SK-N-SH (cell line): ENCODE data around the gene METTL26. TPM values are rescaled to one million over a fixed set of nuclear protein-coding genes. Genes with fewer than 3 reads are reported as not detected.
A peak's percentile ranks its signal among the peaks of the same experiment; 100 is the strongest.

Experiments
- CTCF ChIA-PET: fragments of 300-600, 350-600 bp; formaldehyde crosslinking; extraction: SDS; loops from one replicate; lab custom pipeline; 2021; lab: Yijun Ruan, JAX
- POLR2A ChIA-PET: fragments of 350-600 bp; sonication (Branson Sonifier 250); formaldehyde crosslinking; extraction: SDS; loops from one replicate; lab custom pipeline; 2020; ENCODE audit warnings: antibody characterized with exemption, inconsistent platforms; lab: Yijun Ruan, JAX
- DNase-seq: peaks from one replicate; pipeline ENCODE4 v3.0.0; 2012
- H2AFZ ChIP-seq: fragments of 200-600 bp; sonication (generic); 2 replicates; pipeline ENCODE4 v1.8.1; 2016; ENCODE audit warnings: antibody characterized with exemption, mild to moderate bottlenecking, low read depth
- H3F3A ChIP-seq: fragments of 200-600 bp; sonication (generic); replicated peaks from 2 replicates; pipeline ENCODE3; 2016; ENCODE audit warnings: antibody characterized with exemption, mild to moderate bottlenecking; ENCODE audit not compliant: insufficient read depth
- H3K27ac ChIP-seq, 2 experiments: fragments of 200-500 bp in 1 of 2; fragments of 200-600 bp in 1 of 2; sonication (Bioruptor generic) in 1 of 2; sonication (generic), shearing (Covaris generic) in 1 of 2; 2 replicates each; pipeline versions ENCODE4 v1.5.1 to v1.6.1; 2014 to 2016; ENCODE audit warnings: low read depth in 2 of 2, inconsistent platforms in 1 of 2, low read length in 1 of 2, mild to moderate bottlenecking in 1 of 2, mixed read lengths in 1 of 2
- H3K27me3 ChIP-seq: fragments of 200-600 bp; sonication (generic), shearing (Covaris generic); 2 replicates; pipeline ENCODE4 v1.6.1; 2016; ENCODE audit warnings: mixed run types; ENCODE audit not compliant: insufficient read depth
- H3K36me3 ChIP-seq, 2 experiments: fragments of 200-500 bp in 1 of 2; fragments of 200-600 bp in 1 of 2; sonication (Bioruptor generic) in 1 of 2; sonication (generic) in 1 of 2; replicated peaks in 1 of 2; 2 replicates each; pipeline versions ENCODE3 to v1.5.1; 2014 to 2016; ENCODE audit warnings: low read length in 1 of 2, mild to moderate bottlenecking in 1 of 2; ENCODE audit not compliant: insufficient read depth in 2 of 2, control insufficient read depth in 1 of 2
- H3K4me1 ChIP-seq, 2 experiments: fragments of 200-500 bp in 1 of 2; fragments of 200-600 bp in 1 of 2; sonication (Bioruptor generic) in 1 of 2; sonication (generic), shearing (Covaris generic) in 1 of 2; 2 replicates each; pipeline versions ENCODE4 v1.5.1 to v1.6.1; 2014 to 2016; ENCODE audit warnings: low read depth in 1 of 2, low read length in 1 of 2, mixed run types in 1 of 2; ENCODE audit not compliant: insufficient read depth in 2 of 2, control insufficient read depth in 1 of 2
- H3K4me2 ChIP-seq: fragments of 200-600 bp; sonication (generic), shearing (Covaris generic); 2 replicates; pipeline ENCODE4 v1.6.1; 2017; ENCODE audit warnings: mixed run types
- H3K4me3 ChIP-seq, 2 experiments: fragments of 200-500 bp in 1 of 2; fragments of 200-600 bp in 1 of 2; sonication (Bioruptor generic) in 1 of 2; sonication (generic), shearing (Covaris generic) in 1 of 2; 2 replicates each; pipeline versions ENCODE4 v1.5.1 to v1.8.1; 2014 to 2016; ENCODE audit warnings: low read depth in 2 of 2, inconsistent platforms in 1 of 2, low read length in 1 of 2, mild to moderate bottlenecking in 1 of 2, mixed read lengths in 1 of 2, moderate library complexity in 1 of 2
- H3K79me2 ChIP-seq: fragments of 200-600 bp; sonication (generic); 2 replicates; pipeline ENCODE4 v1.8.1; 2017; ENCODE audit warnings: mild to moderate bottlenecking; ENCODE audit not compliant: insufficient read depth
- H3K9ac ChIP-seq: fragments of 200-600 bp; sonication (generic); 2 replicates; pipeline ENCODE4 v1.6.1; 2017; ENCODE audit warnings: mixed run types
- H3K9me2 ChIP-seq: fragments of 200-600 bp; sonication (generic); 2 replicates; pipeline ENCODE4 v1.6.1; 2017; ENCODE audit warnings: mixed run types
- H3K9me3 ChIP-seq: fragments of 200-600 bp; sonication (generic); 2 replicates; pipeline ENCODE4 v1.6.1; 2017; ENCODE audit warnings: mixed run types, mild to moderate bottlenecking, moderate library complexity
- H4K20me1 ChIP-seq: fragments of 200-600 bp; sonication (generic); 2 replicates; pipeline ENCODE4 v1.6.1; 2017; ENCODE audit warnings: mild to moderate bottlenecking, mixed run types; ENCODE audit not compliant: insufficient read depth
- CTCF ChIP-seq: fragments of 200-600 bp; sonication (generic); IDR thresholded peaks from 2 replicates; pipeline ENCODE4 v1.6.1; 2017; ENCODE audit warnings: antibody characterized with exemption, mild to moderate bottlenecking, moderate library complexity
- ELF1 ChIP-seq: IDR thresholded peaks from 2 replicates; pipeline ENCODE4 v1.4.0; 2012
- EZH2phosphoT487 ChIP-seq: fragments of 200-600 bp; sonication (generic); IDR thresholded peaks from 2 replicates; pipeline ENCODE4 v1.6.1; 2017; ENCODE audit warnings: low read depth, mixed run types, mild to moderate bottlenecking, antibody characterized with exemption, moderate library complexity, borderline replicate concordance
- FOXM1 ChIP-seq: IDR thresholded peaks from 2 replicates; pipeline ENCODE4 v1.4.0; 2012; ENCODE audit warnings: low read depth, mild to moderate bottlenecking
- GABPA ChIP-seq: IDR thresholded peaks from 2 replicates; pipeline ENCODE4 v1.4.0; 2012; ENCODE audit warnings: low read depth, mild to moderate bottlenecking
- GATA2 ChIP-seq: sonication (generic); formaldehyde crosslinking; IDR thresholded peaks from 2 replicates; pipeline ENCODE4 v1.5.0; 2020; ENCODE audit warnings: mild to moderate bottlenecking, missing genetic modification reagents
- NFIC ChIP-seq: IDR thresholded peaks from 2 replicates; pipeline ENCODE4 v1.4.0; 2012; ENCODE audit warnings: borderline replicate concordance
- POLR2AphosphoS5 ChIP-seq: IDR thresholded peaks from 2 replicates; pipeline ENCODE4 v1.6.1; 2012; ENCODE audit warnings: low read depth, low read length
- RCOR1 ChIP-seq: fragments of 150-350 bp; IDR thresholded peaks from 2 replicates; pipeline ENCODE4 v1.6.1; 2017; ENCODE audit warnings: antibody characterized with exemption, low read length
- RFX5 ChIP-seq: IDR thresholded peaks from 2 replicates; pipeline ENCODE4 v1.6.1; 2012; ENCODE audit warnings: mild to moderate bottlenecking, improper control_type of control experiment, low read length
- TAF1 ChIP-seq: IDR thresholded peaks from 2 replicates; pipeline ENCODE4 v1.6.1; 2012; ENCODE audit warnings: low read depth, mild to moderate bottlenecking, low read length, moderate library complexity, borderline replicate concordance
- TEAD4 ChIP-seq: IDR thresholded peaks from 2 replicates; pipeline ENCODE4 v1.4.0; 2012; ENCODE audit warnings: mild to moderate bottlenecking, borderline replicate concordance; ENCODE audit not compliant: insufficient read depth
- WGBS: methylation state at CpG from one replicate; pipeline ENCODE4 v1.1.6; 2017; ENCODE audit warnings: low lambda C conversion rate; 5-methylcytosine and 5-hydroxymethylcytosine counted together
- polyA plus RNA-seq, 3 experiments: library from polyadenylated mRNA; depleted of rRNA; stranded (reverse); fragments of >200 nt; gene quantifications; 2 replicates each; pipeline ENCODE4 v1.2.3, GENCODE V29; 2012
- TF ChIP-seq, protein P1 (sequence below): IDR thresholded peaks from 2 replicates; pipeline ENCODE4 v1.6.1; 2012; ENCODE audit warnings: mild to moderate bottlenecking, low read depth, low read length, moderate library complexity

The METTL26 gene
- polyA plus RNA-seq, 1 of the 3 experiments (the other 2 are of a cell fraction) = 167 TPM

DNA sequence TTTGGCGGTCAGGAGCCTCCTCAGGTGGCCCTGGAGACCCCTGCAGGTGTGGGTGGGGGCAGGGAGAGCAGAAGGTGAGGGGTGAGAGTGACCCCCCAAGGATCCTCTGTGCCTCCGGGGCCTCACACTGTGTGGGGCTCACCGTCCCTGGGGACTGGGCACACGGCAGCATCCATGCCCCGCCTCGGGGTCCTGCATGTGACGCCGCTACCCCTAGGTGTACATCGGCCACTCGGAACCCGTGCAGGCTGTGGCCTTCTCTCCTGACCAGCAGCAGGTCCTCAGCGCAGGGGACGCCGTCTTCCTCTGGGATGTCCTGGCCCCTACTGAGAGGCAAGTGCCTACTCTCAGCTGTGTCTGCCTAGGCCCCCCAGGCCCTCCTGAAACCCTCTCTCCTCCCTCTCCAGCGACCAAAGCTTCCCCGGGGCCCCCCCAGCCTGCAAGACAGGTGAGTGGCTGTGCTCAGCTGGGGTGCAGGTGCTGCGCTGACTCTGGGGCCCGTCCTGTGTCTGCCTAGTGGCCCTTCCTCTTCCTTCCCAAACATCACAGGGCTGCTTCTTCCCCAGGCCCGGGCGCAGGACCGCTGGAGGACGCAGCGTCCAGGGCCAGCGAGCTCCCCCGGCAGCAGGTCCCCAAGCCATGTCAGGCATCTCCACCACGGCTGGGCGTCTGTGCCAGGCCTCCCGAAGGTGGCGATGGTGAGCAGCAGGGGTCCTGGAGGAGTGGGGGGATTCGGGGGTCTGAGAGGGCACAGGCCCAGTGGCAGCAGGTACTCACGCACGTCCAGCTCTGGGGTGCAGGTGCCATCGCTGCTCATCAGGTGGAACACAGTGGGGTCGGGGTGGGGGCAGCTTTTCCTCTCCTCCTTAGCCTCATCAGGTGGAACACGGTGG, 22.8 kb upstream of the METTL26 start:
- TF ChIP-seq FOXM1 = no peak
- TF ChIP-seq RCOR1 = no peak
- TF ChIP-seq TAF1 = no peak
- TF ChIP-seq, protein P1, sequence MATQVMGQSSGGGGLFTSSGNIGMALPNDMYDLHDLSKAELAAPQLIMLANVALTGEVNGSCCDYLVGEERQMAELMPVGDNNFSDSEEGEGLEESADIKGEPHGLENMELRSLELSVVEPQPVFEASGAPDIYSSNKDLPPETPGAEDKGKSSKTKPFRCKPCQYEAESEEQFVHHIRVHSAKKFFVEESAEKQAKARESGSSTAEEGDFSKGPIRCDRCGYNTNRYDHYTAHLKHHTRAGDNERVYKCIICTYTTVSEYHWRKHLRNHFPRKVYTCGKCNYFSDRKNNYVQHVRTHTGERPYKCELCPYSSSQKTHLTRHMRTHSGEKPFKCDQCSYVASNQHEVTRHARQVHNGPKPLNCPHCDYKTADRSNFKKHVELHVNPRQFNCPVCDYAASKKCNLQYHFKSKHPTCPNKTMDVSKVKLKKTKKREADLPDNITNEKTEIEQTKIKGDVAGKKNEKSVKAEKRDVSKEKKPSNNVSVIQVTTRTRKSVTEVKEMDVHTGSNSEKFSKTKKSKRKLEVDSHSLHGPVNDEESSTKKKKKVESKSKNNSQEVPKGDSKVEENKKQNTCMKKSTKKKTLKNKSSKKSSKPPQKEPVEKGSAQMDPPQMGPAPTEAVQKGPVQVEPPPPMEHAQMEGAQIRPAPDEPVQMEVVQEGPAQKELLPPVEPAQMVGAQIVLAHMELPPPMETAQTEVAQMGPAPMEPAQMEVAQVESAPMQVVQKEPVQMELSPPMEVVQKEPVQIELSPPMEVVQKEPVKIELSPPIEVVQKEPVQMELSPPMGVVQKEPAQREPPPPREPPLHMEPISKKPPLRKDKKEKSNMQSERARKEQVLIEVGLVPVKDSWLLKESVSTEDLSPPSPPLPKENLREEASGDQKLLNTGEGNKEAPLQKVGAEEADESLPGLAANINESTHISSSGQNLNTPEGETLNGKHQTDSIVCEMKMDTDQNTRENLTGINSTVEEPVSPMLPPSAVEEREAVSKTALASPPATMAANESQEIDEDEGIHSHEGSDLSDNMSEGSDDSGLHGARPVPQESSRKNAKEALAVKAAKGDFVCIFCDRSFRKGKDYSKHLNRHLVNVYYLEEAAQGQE = no peak
- TF ChIP-seq CTCF = peak; percentile 33
- peak; percentile 56 for DNase-seq
- Histone ChIP-seq H3K4me2 (no peak overlapping the region), H3K4me1 (peaks cover 3 to 35% of the 10 kb centered on the region in 2 experiments; a peak in 3 of 4 replicates), H3K4me3 (no peak overlapping the region), H4K20me1 (no peaks in the 10 kb centered on the region), H3K27me3 (no peaks in the 10 kb centered on the region), H3F3A (no peaks in the 10 kb centered on the region), H3K9me2 (no peaks in the 10 kb centered on the region), H3K9me3 (no peaks in the 10 kb centered on the region), H3K27ac (no peak overlapping the region; a peak in 1 of 4 replicates), H3K79me2 (no peaks in the 10 kb centered on the region), H3K36me3 (peaks cover 0 to 56% of the 10 kb centered on the region in 2 experiments), H3K9ac (no peak overlapping the region), H2AFZ (no peak overlapping the region)
- POLR2A ChIA-PET = interaction anchor here (0.8 to 1.2 kb wide), 2 partner anchors 9 to 29 kb away, joined by 3 to 4 read pairs; no protein-coding TSS in a partner anchor
- CTCF ChIA-PET = interaction anchor here (0.7 to 6.7 kb wide), 7 partner anchors 9 to 32 kb away, joined by 3 to 92 read pairs (median 7); partner anchors contain the start of genes RHBDL1, RHOT2, STUB1 and WDR24
- WGBS = 97% methylated on average over 19 of the region's 35 CpGs

DNA sequence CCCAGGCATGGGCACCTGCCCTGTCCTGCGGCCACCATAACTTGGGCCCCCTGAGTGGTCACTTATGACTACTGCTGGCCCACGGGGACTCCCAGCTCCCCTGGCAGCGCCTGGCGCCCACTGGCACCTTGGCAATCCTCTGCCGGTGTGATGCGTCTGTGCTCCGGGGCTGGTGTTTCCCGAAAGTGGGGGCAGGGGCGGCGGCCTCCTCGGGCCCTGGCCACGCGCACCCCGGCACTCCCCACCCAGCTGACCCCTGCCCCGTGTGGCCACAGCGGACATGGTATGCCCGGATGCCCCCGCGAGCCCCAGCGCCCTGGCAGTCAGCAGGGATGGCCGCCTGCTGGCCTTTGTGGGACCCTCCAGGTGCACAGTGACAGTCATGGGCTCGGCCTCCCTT, 21.4 kb upstream of the METTL26 start:
- peaks cover 0 to 55% of the 10 kb centered on the region in 2 experiments for H3K36me3 ChIP-seq
- no peak overlapping the region for H3K4me3 ChIP-seq
- CTCF ChIA-PET = interaction anchor here (2.0 to 6.7 kb wide), 3 partner anchors 8 to 11 kb away, joined by 7 to 92 read pairs (median 8); partner anchors contain the start of genes RHOT2 and WDR90
- H3K4me1 ChIP-seq = peaks cover 3 to 32% of the 10 kb centered on the region in 2 experiments; a peak in 3 of 4 replicates
- no peak overlapping the region for H3K9ac ChIP-seq
- no peak overlapping the region for H3K27ac ChIP-seq
- H3K4me2 ChIP-seq = no peak overlapping the region
- H2AFZ ChIP-seq = no peak overlapping the region
- no peaks in the 10 kb centered on the region for H3K9me3 ChIP-seq
- no peaks in the 10 kb centered on the region for H3K79me2 ChIP-seq
- 100% methylated on average over 2 of the region's 22 CpGs for WGBS
- POLR2A ChIA-PET = no interaction called here
- DNase-seq = no peak
- no peaks in the 10 kb centered on the region for H3F3A ChIP-seq
- H3K9me2 ChIP-seq = no peaks in the 10 kb centered on the region
- no peaks in the 10 kb centered on the region for H4K20me1 ChIP-seq
- no peaks in the 10 kb centered on the region for H3K27me3 ChIP-seq
- TF ChIP-seq GABPA = no peak
- TF ChIP-seq RFX5 = no peak
- no peak for TF ChIP-seq EZH2phosphoT487
- TF ChIP-seq ELF1 = no peak
- no peak for TF ChIP-seq TEAD4
- TF ChIP-seq POLR2AphosphoS5 = no peak
- TF ChIP-seq GATA2 (CRISPR knock-in tag) = no peak
- TF ChIP-seq, protein P1 = no peak
- no peak for TF ChIP-seq CTCF
- TF ChIP-seq NFIC = no peak
